GM18858 (cell line): Measurements from ENCODE around the gene OR2W3.

Experiments
- ATAC-seq: cut with Tn5 transposase; IDR thresholded peaks from one replicate; pipeline ENCODE4 v1.9.1; 2021; ENCODE audit not compliant: unreplicated experiment

Gene OR2W3

DNA sequence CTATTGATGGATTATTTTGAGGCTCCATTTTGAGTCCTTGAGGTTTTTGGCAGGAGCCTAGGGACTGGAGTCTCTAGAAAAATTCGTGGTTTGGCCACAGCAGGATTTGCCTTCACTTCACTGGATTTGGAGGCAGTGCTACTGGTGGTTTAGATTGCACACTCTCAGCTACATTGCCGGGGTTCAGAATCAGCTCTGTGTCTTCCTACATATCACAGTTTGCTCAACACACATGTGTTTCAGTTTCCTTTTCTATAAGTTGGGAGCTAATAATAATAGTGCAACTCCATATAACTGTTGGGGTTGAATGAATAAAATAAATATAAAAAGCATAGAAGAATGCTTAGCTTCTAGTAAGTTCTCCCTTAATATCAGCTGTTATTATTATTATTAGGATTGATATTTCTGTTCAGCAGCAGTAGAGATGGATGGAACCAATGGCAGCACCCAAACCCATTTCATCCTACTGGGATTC, at the start of gene OR2W3:
Gene OR2W3, plus strand, starts transcription at position 425 of the 475 bp plus-strand sequence. Its CDS starts 0 bp downstream, at position 425.
- ATAC-seq, result no peak

- ATAC-seq, result no peak
These were observed 49.7 kb upstream of the OR2W3 start for GRCh38 chr1:247845693-247846017.

DNA sequence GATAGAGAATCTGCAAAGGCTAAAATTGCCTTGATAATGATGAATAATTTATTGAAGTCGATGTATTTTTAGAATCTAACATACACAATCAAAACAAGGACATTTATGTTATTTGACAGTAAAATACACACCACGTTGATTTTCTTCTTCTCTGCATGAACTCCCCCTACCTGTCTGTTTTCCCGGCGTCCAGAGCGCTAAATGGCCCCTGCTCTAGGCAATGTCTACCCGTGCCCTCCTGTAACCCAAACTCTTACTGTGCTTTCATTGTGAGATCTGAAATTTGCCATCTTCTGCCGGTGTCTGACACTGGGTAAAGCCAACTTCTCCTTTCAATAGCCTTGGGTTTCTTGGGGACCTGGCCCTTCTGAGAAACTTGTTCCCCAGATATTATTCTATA, 47.0 kb upstream of the OR2W3 start:
- no peak for ATAC-seq

DNA sequence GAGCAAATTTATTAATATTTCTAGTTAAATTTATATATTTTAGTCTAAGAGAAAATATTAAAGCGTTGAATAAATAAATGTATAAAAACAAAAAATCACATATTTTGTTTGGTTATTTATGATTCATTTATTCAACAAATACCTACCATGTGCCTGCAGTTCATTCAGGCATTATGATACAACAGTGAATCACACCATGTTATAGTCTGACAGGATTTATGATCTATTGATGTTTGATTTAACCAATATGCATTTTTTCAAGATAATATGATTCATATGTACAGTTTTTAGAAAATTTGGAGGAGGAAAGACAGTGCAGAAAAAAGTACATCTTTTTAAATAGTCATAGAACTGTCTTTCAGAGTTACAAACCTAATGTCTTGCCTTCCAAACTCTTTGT, 45.8 kb upstream of the OR2W3 start:
- ATAC-seq, result no peak

DNA sequence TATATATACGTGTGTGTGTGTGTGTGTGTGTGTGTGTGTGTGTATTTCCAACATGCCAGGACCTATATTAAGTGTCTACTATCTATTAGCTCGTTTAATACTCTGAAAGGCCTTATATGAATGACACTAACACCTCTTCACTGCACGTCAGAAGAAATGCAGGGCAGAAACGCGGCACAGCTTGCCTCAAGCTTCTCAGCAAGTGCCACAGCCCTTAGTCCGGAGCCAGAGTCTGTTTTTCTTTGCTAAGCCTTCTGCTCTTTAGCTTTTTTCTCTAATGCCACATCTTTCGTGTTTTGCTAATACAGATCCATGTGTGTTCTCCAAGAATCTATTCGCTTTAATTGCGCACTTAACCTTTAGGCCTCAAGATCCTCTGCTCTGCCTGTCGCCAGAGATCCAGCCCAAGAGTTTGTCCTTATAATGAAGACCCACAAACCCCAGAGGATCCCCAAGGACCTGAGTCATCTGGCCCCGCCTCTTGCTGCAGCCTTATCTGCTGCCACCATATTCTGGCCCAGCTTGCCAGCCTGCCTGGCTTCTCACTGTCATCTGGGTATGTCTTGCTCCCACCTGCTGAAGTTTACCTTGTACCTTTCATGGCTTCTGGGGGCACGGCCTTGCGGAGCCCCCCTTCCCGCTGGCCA, 40.4 kb upstream of the OR2W3 start:
- ATAC-seq, result no peak

- no peak for ATAC-seq
These were observed 39.5 kb upstream of the OR2W3 start for GRCh38 chr1:247855911-247856310.

DNA sequence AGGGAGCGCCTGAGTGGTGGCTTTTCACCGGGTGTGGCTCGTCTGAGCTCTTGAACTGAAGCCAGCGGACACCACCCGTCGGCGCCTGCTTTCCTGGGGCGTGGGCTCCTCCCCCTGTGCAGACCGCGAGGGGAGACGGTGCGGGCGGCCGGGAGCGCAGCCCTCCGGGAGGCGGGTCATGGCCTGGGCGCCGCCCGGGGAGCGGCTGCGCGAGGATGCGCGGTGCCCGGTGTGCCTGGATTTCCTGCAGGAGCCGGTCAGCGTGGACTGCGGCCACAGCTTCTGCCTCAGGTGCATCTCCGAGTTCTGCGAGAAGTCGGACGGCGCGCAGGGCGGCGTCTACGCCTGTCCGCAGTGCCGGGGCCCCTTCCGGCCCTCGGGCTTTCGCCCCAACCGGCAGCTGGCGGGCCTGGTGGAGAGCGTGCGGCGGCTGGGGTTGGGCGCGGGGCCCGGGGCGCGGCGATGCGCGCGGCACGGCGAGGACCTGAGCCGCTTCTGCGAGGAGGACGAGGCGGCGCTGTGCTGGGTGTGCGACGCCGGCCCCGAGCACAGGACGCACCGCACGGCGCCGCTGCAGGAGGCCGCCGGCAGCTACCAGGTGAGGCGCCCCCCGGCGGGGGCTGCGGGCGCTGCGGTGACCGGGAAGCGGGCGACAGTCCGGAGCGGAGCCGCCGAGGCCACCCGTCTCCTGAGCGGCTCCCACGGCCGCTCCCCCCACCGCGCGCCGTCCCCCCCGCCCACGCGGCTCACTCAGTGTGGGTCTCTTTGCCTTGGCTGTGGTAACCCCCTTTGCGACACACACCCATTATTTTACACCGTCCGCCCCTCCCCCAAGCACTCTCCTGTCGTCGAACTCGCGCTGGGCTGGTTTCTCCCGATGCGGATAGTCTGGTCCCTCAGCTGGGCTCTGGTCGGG, 38.1 kb upstream of the OR2W3 start, which contains the start of gene TRIM58:
Gene TRIM58, plus strand, starts transcription at position 119 of the 916 bp plus-strand sequence. Its CDS starts 60 bp downstream, at position 179.
- no peak for ATAC-seq

GRCh38 chr1:247857985-247858619, 37.3 kb upstream of the OR2W3 start:
- ATAC-seq, result no peak

- no peak for ATAC-seq
These were observed 32.6 kb upstream of the OR2W3 start for GRCh38 chr1:247862756-247863155.

DNA sequence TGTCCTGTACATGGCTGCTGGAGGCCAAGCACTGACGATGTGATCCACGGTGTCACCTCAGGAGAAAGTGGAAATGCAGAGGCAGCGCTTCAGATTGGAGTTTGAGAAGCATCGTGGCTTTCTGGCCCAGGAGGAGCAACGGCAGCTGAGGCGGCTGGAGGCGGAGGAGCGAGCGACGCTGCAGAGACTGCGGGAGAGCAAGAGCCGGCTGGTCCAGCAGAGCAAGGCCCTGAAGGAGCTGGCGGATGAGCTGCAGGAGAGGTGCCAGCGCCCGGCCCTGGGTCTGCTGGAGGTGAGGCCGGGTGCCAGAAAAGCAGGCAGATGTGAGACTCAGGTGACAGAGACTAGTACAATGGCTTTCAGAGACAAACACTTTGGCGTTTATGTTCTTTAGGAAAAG, 30.7 kb upstream of the OR2W3 start:
- ATAC-seq, result no peak

- no peak for ATAC-seq
These were observed 30.0 kb upstream of the OR2W3 start for GRCh38 chr1:247865416-247865815.

DNA sequence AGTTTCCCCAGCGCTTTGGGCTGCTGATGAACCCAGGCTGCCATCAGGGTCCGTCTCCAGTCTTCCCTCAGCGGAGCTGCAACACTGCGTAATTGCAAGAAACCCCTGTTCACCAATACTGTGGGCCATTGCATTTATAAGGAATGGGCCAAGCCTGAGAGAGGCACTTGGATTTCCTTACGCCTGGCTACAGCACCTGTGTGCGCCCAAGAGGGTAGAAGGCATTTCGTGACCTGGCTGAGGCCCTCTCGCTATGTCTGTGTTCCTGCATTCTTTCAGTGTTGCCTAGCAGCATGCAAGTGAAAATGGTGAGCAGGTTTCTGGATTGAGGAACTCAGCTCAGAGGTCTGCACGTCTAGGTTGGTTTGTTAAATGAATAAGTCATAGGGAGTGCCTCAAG, 12.0 kb upstream of the OR2W3 start:
- ATAC-seq, result no peak

GRCh38 chr1:247884797-247885413, 10.5 kb upstream of the OR2W3 start:
- no peak for ATAC-seq

- no peak for ATAC-seq
These were observed 589 bp downstream of the OR2W3 start for GRCh38 chr1:247895976-247896375.

- no peak for ATAC-seq
These were observed 8.7 kb downstream of the OR2W3 start for GRCh38 chr1:247904122-247904521.

- ATAC-seq, result no peak
These were observed 9.8 kb downstream of the OR2W3 start for GRCh38 chr1:247905181-247905580.

- no peak for ATAC-seq
These were observed 10.6 kb downstream of the OR2W3 start for GRCh38 chr1:247905910-247906503.

- ATAC-seq, result no peak
These were observed 11.2 kb downstream of the OR2W3 start for GRCh38 chr1:247906504-247907047.

DNA sequence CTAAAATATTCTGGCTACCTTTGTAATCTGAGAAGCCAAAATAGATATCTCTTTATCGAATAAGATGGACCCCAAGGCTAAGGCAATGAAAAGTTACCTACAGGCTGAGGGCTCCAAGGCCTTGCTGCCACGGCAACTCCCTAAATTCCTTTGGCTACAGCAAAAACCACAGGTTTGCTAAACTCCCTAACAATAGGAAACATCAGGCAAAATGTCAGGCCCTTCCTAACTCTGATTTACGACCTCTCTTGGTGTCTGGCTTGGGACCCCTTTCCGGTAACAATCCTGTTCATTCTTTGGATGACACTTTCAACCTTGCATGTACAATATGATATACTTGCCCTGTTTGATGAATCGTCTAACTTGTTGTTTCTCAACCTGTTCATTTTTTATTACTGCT, 13.4 kb downstream of the OR2W3 start:
- ATAC-seq, result no peak

DNA sequence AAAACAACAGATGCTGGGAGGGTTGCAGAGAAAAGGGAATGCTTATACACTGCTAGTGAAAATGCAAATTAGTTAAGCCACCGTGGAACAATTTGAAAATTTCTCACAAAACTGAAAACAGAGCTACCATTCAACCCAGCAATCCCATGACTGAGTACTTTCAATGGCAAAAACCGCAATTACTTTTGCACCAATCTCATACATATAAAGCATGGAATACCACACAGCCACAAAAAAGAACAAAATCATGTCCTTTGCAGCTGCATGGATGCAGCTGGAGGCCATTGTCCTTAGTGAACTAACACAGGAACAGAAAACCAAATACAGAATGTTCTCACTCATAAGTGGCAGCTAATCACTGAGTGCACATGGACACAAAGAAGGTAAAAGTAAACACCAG, 18.4 kb downstream of the OR2W3 start:
- ATAC-seq, result no peak
